ENCODE results near the gene SPRY1.

GRCh38 chr4:123378794-123379193 lies 17.8 kb upstream of the SPRY1 start:
- TF ChIP-seq, protein P1, sequence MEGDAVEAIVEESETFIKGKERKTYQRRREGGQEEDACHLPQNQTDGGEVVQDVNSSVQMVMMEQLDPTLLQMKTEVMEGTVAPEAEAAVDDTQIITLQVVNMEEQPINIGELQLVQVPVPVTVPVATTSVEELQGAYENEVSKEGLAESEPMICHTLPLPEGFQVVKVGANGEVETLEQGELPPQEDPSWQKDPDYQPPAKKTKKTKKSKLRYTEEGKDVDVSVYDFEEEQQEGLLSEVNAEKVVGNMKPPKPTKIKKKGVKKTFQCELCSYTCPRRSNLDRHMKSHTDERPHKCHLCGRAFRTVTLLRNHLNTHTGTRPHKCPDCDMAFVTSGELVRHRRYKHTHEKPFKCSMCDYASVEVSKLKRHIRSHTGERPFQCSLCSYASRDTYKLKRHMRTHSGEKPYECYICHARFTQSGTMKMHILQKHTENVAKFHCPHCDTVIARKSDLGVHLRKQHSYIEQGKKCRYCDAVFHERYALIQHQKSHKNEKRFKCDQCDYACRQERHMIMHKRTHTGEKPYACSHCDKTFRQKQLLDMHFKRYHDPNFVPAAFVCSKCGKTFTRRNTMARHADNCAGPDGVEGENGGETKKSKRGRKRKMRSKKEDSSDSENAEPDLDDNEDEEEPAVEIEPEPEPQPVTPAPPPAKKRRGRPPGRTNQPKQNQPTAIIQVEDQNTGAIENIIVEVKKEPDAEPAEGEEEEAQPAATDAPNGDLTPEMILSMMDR (IDR thresholded peaks at IDR 0.05; ENCODE audit: borderline replicate concordance, extremely low read depth, low read length, poor library complexity, severe bottlenecking) = no peak
- no peak for TF ChIP-seq EZH2 (IDR thresholded peaks at IDR 0.05; ENCODE audit: borderline replicate concordance, low read depth, low read length, severe bottlenecking)

All from DND-41 (cell line).